ENCODE measurements around the gene ACSS2.

The ACSS2 gene

DNA sequence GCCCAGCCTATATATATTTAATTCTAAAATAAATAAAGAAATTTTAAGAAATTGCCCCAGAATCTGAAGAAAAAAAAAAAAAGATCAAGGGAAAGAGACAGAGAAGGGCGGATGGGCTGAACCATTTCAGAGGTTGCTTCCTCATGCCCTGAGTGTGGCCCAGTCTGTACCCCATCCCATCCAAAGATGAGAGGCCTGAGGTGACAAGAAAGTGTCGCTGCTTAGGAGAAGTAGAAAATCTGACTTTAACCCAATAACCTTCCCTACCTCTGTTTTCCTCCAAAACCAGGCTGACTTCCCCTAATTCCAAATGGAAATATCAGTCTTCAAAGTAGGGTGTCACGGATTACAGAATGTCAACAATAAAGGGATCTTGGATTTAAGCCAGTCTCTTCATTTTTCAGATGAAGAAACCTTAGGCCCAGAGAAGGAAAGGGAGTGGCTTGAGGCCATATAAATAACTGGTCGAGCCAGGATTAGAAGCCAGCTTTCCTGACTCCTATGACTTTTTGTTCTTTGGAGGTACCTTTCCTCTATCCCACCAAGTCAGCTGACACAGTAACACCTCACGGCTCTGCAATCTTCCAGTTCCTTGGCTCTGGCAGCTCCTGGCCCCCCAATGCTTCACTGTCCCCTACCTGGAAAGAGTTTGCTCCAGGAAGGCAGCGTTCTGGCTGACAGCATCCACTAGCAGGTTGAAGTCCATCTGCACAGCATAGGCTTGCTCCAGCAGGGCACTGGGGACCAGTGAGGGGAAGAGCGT, 69.1 kb downstream of the ACSS2 start:
- DNase-seq (ENCODE audit: extremely low read depth in 1 of 2, low read depth in 1 of 2) = no peak

DNA sequence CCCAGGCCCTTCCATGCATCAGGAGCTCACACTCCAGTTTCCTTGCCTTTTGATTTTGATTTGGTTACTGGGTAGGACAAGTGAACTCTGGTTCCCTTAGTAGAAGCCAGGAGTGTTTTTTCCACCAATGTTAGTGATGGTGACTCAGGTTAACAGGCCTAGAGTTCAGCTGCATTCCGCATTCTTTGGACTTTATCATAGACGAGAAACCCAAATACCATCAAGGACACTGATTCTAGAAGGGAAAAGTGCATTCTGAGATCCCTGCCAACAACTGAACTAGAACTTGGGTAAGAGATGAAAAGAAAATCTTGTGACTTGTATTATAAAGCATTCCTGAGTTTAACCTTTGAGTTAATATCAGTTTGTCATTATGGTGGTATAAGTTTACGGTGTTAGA, 70.2 kb downstream of the ACSS2 start:
- no peak for DNase-seq (ENCODE audit: extremely low read depth in 1 of 2, low read depth in 1 of 2)

DNA sequence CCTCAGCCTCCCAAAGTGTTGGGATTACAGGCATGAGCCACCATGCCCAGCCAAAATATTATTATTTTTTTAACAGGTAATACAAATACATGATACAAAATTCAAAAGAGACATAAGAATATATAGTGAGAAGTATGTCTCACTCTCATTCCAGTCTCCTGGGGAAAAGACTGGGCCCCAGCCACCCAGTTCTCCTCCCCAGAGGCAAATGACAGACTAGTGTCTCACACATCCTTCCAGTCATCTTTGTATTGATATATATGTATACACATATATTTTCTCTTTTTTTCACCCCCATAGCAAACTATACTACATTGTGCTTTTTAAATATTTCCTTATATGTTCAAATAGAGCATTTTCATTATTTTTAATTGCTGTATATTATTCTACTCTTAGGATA, 70.9 kb downstream of the ACSS2 start:
- DNase-seq (ENCODE audit: extremely low read depth in 1 of 2, low read depth in 1 of 2) = no peak

DNA sequence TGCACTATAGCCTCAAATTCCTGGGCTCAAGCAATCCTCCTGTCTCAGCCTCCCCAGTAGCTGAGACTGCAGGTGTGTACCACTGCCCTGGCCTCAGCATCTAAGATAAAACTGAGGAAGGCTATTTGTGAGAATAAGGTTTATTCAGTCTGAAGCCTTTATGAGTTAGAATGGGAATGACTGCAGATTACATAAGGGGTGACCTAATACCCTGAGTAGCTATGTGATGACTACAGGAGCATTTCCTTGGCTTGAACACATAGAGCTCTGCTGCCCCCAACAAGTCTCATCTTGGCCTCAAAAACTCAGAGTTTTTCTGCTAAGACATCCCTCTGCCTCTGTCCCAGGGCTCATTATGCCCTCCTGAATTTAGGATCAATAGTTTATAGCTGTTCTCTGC, 71.6 kb downstream of the ACSS2 start:
- DNase-seq (ENCODE audit: extremely low read depth in 1 of 2, low read depth in 1 of 2) = no peak

DNA sequence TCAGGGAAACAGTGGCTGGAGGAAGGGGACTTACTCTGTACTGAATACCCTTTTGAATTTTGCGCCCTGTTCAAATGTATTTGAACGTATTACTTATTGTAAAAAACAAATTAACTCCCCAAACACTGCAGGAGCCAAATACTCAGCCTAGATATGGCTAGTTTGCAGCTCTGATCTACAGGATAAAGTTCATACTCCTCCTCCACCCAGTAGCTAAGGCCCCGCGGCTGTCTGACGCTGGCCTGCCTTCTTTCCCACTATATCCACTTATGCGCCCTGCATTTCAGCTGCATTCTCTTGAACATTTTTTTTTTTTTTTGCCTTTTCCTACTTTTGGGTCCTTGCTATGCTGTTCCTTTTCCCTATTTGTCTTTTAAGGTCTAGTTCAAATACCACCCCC, 72.7 kb downstream of the ACSS2 start:
- DNase-seq (ENCODE audit: extremely low read depth in 1 of 2, low read depth in 1 of 2) = no peak

DNA sequence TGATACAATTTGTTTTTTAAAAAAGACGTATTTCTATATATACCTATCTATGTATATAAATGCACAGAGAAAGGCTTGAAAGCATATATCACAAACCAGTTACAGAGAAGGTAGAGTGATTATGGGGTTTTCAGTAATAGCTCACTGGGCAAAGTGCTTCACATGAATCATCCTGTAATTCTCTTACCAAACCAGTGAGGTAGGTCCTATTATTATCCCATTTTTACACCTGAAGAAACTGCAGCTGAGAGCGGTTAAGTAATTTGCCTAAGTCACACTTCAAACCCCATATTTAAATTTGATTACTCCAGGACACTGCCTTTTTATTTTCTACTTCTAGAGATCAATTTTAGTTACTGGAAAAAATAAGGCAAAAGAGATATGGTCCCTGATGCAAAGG, 74.8 kb downstream of the ACSS2 start:
- DNase-seq (ENCODE audit: extremely low read depth in 1 of 2, low read depth in 1 of 2) = no peak

DNA sequence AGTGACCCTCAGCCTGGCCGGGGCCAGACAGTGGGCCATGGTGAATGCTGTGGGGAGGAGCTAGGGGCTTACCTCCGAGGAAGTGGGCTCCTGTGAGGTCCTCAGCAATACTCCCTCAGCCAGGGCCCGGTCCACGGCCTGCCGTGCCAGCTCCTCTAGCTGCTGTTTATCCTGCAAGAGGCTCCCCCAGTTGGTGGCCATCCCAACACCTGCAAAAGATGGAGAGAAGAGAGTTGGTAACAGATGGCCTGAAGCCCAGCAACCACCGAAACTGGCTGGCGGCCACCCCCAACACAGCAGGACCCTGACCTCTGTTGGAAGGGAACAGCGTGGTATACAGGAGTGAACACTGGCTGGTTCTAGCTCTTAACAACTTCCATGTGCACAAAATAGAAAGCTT, 75.2 kb downstream of the ACSS2 start:
- no peak for DNase-seq (ENCODE audit: extremely low read depth in 1 of 2, low read depth in 1 of 2)

DNA sequence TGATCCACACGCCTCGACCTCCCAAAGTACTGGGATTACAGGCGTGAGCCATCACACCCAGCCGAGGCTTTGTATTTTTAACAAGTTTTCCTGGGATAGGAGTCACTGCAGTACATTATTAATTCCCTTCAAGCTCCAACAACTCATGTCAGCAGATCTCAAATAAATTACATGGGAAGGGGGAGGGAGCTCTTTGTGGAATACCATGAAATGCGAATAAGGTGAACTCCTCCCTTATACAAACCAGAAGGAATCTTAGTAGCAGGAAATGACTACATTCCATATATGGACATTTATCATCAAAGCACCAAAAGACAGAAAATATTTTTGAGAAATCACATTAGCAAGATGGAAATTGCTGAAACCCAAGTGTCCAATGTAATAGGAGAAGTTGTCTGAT, 76.3 kb downstream of the ACSS2 start:
- DNase-seq (ENCODE audit: extremely low read depth in 1 of 2, low read depth in 1 of 2) = no peak

DNA sequence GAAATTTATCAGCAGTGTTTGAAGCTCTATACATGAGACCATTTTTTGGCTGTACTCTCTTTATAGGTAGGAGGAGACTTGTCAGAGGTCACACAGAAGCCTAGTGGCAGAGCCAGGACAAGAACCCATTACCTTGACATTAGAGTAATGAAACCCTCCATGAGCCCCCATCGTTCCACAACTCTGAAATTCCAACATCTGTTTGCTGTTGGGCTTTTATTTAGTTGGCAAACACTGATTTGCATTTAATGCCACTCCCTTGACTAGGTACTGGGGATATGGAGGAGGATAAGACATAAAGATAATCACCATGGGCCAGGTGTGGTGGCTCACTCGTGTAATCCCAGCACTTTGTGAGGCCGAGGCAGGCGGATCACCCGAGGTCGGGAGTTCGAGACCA, 77.5 kb downstream of the ACSS2 start:
- DNase-seq (ENCODE audit: extremely low read depth in 1 of 2, low read depth in 1 of 2) = no peak

DNA sequence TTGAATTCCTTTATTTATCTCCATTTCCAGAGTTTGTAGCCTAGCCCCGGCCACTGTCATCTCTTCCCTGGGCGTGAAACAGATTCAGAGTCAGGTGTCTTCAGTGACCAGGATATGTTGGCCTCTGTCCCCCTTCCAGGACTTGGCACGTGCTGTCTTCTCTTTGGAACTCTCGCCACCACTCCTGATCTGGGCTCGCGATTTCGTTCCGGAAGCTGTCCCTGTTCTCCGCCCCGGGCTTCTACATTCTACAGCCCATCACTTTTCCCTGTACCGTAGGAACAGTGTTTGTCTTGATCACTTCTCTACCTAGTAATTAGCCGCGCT, 78.5 kb downstream of the ACSS2 start:
- DNase-seq (ENCODE audit: extremely low read depth in 1 of 2, low read depth in 1 of 2) = no peak

DNA sequence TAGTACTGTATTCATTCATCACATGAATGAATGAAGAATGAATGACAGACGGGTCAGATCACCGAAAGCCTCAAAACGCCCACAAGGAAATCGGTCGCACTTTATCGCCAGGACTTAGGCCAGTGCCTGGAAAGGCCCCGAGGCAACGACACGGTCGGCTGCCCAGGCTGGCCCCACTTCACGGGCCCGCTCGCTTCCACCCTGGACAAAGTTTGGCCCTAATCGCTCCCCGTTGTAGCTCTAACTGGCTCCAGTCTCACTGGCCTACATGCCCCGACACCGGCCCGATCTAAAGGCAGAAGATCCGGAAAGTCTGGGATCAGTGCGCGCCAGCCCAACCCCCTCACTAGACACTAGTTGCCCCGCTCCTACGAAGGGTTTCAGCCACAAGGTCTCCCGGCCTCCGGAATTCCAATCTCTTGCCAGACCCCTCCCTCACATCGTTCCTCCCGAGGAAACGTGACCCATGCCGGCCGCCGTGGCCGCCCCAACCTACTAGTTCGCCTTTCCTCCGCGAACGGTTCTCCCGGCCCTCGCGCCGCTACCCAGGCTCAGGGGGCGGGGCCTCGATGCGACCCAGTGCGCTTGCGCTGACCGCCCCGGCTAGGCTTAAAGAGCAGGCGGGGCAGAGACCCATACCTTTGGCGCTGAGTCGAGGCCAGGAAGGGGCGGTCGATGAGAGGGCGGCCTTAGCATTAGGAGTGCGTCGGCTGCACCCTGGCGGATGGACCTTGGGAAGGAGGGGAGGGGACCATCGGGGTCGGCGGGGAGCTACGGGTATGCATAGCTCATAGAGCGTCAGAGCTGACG, 79.0 kb downstream of the ACSS2 start, which contains the start of the genes GSS and MYH7B:
Gene GSS (minus strand): TSS at position 576 of the 810 bp plus-strand sequence. CDS start 3,954 bp downstream, outside the sequence.
Gene MYH7B (plus strand): TSS at position 638 of the 810 bp plus-strand sequence. CDS start 22,138 bp downstream, outside the sequence.
- DNase-seq (ENCODE audit: extremely low read depth in 1 of 2, low read depth in 1 of 2) = peak; percentile 93 to 98

DNA sequence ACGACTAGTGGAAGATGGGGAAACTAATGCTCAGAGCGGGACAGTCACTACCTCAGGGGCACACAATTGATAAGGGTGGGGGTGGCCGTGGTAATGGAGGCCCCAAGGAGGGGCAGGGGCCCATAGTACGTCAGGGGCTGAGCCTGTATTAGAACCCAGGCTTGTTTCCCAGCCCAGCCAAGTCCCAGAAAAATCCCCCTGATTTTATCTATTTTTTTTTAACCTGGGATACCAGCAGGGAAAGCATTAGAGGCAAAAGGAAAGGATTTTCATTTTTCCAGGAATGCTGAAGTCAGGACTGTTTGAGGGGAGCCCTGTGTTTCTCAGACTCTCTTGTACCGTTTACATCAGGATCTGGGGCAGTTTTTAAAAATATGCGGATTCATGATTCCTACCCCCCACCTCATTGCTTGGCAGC, 79.6 kb downstream of the ACSS2 start:
- no peak for DNase-seq (ENCODE audit: extremely low read depth in 1 of 2, low read depth in 1 of 2)

DNA sequence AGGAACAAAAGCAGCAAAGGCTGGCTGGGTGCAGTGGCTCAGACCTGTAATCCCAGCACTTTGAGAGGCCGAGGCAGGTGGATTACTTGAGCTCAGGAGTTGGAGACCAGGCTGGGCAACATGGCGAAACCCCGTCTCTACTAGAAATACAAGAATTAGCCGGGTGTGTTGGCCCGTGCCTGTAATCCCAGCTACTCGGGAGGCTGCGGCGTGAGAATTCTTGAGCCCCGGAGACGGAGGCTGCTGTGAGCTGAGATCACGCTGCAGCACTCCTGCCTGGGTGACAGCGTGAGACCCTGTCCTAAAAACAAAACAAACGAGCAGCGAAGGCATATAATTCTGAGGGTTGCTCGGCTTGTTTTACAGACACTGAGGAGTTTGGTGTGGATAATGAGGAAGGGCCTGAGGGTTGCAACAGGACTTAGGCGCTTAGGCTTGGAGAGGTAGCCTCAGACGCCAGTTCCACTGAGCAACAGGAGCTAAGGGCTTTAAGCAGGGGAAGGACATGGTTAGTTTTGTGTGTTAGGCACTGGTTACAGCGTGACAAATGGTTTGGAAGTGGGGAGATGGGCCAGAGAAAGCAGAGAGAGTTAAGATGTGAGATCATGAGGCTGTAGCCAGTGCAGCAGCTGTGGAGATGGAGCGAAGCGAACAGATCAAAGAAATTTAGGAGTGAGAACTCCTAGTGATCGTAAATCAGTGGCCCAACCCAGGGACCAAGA, 80.5 kb downstream of the ACSS2 start:
- no peak for DNase-seq (ENCODE audit: extremely low read depth in 1 of 2, low read depth in 1 of 2)

DNA sequence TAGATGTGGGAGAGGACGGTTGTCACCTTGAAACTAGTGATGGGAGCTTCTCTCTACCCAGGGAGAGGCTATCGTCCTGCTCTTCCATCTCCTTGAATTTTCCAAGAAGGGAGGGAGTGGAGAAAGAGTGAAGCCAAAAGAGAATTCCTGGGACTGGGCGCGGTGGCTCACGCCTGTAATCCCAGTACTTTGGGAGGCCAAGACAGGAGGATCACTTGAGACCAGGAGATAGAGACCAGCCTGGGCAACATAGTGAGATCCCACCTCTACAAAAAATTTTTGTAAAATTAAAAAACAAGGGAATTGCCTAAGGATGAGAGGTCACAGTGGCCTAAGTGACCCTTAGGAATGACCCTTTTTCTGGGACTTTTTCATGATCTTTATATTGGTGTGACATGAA, 88.1 kb downstream of the ACSS2 start:
- no peak for DNase-seq (ENCODE audit: extremely low read depth in 1 of 2, low read depth in 1 of 2)

DNA sequence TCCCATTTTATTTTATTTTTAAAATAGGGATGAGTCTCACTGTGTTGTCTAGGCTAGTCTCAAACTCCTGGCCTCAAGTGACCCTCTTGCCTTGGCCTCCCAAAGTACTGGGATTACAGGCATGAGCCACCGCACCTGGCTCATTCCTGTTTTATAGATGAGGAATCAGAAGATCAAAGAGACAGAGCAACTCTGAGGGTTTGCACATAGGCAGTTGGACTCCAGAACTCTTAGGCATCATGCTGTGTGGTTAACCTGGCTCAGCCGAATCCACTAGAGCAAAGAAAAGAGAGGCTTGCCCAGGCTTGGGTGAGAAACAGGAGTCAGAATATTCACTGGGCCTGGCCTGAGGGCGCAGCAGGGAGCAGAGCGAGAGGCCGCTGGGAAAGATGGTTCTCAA, 88.6 kb downstream of the ACSS2 start:
- no peak for DNase-seq (ENCODE audit: extremely low read depth in 1 of 2, low read depth in 1 of 2)

DNA sequence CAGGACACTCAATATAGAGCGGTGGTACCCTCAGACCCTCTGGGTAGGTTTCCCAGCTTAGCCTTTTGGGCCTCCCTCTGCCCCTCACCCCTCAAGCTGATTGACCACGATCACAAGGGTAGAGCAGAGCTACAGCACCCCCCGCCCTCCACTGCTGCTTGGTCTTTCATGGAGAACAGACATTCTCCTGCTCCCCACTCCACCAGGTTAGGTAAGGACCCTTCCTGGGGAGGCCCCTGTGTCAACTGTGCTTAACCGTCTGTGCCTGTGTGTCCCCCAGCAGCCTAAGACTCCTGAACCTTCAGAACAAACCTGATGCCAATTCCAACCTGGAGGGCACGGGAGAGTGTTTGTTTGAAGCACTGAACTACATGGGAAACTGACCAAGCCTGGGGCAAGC, 91.0 kb downstream of the ACSS2 start:
- no peak for DNase-seq (ENCODE audit: extremely low read depth in 1 of 2, low read depth in 1 of 2)

DNA sequence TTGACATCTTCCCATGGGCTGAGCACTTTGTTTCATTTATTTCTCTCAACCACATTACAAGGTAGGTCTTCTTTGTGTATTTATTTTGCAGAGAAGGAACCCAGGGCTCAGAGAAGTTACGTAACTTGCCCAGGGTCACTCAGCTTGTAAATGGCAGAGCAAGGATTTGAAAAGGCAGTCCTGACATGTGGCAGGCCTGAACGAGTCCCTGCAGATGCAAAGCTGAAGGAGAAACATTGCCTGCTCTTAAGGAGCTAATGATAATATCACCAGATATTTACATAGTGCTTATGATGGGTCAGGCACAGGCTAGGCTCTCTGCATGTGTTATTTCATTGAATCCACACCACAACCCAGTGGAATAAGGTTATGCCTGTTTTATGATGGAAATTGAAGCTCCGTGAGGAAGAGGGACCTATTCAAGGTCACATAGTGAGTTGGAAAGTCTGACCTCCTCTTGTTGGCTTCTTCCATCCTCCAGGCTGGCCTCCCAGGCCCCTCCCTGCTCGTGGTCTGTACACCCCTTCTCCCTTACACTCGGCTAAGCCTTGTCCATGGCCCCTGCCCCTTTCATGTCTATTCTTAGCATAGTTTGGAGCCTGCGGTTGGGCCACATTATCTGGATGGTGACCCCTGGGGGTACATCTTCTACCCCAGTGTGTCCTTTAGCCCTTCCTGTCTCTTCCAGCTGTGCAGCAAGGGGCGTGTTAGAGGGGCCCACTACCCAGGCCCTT, 91.8 kb downstream of the ACSS2 start:
- DNase-seq (ENCODE audit: extremely low read depth in 1 of 2, low read depth in 1 of 2) = no peak

DNA sequence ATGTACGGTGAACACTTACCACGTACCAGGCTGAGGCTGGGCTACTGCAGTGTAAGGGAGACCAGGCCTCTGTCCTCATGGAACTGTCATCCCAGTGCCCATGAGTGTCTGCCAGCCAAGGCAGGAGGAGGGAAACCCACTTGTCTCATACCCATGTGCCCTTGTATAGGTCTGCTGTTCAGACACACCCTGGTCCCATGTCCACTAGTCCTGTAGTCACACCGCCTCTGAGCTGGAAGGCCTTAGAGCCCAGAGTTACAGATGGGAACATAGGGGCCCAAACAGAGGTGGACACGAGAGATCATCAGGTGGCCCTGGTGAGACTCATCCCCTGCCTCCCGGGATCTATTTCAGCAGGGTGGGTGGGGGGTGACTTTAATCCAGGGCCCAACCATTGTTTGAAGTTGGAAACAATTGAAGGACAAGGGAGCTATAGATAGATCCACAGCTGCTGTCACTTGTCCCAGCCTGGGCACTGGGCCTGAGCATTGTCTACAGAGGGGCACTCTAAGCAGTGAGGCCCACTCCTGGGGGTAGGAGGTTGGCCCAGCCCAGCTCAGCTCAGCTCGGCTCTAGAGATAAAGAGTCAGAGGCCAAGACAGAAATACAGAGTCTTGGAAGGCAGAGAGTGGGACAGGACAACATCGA, 93.9 kb downstream of the ACSS2 start:
- no peak for DNase-seq (ENCODE audit: extremely low read depth in 1 of 2, low read depth in 1 of 2)

DNA sequence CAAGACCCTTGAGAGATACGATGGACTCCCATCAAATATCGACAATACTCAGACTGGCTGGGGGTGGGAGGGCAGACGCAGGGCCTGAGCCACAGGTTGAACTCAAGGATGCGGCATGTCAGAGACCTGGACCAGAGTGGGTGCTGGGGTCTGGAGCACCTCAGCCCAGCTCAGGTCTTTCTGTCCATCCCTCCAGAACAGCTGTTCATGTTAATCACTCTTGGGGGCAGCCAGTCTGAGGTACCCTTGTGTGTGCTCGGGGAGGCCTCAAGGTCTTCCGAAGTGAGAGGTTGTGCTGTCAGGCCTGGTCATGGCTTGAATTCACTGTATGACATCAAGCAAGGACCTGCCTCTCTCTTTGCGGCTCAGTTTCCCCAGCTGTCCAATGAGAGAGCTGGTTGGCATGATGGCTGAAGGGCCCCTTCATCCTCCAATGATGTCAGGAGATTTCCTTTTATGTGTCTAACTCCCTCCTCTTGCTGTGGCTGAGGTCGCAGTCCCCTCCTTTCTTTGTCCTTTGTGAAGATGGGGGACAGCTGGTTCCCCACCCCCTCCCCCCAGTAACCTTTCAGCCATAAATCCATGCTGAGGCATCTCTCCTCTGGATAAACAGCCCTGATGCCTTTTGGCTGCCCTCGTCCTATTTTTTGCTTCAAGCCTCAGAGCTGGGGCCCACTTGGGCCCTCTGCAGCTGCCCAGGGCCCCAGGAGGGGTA, 94.6 kb downstream of the ACSS2 start:
- no peak for DNase-seq (ENCODE audit: extremely low read depth in 1 of 2, low read depth in 1 of 2)
